CD4-positive, alpha-beta T cell treated with Interleukin-17A for 4 hours (primary cell): ENCODE data around the gene MAMDC2.
"Not testable (repeated sequence)": the region's sequence is repeated elsewhere in the genome, so short reads cannot be mapped to it uniquely, and the experiment has no call there.

Source experiments
- DNase-seq: peaks from one replicate; pipeline ENCODE4 v3.0.0-alpha.2; 2020; ENCODE audit warnings: mixed read lengths

MAMDC2 gene

GRCh38 chr9:70220216-70220615 lies 176.6 kb downstream of the MAMDC2 start:
- DNase-seq = no peak

GRCh38 chr9:70222354-70222753 lies 178.7 kb downstream of the MAMDC2 start:
- no peak for DNase-seq

DNA sequence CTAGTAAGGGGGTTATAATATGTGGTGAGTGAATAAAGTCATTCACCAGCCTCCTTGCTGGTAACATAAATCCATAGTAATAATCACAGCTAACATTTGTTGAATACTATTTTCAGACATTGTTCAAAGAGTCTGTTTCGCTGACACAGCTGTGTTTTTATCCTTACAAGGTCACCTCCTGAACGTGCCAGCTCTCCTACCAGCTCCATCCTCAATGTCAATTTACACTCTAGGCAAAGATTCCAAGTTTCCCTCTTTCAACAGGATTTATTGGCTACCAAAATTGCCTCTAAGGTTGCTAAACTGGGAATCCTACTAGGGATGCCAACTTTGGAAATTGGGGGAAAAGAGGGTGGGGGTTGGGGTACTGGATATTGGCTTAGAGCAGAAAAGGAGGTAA lies 184.5 kb downstream of the MAMDC2 start:
- DNase-seq = no peak

GRCh38 chr9:70228611-70229010 lies 185.0 kb downstream of the MAMDC2 start:
- DNase-seq = no peak

- DNase-seq = no peak
Observed at GRCh38 chr9:70229026-70229425, 185.4 kb downstream of the MAMDC2 start.

GRCh38 chr9:70229579-70229978 lies 185.9 kb downstream of the MAMDC2 start:
- no peak for DNase-seq

- no peak for DNase-seq
Observed at GRCh38 chr9:70232476-70232875, 188.8 kb downstream of the MAMDC2 start.

- DNase-seq = not testable (repeated sequence)
Observed at GRCh38 chr9:70234208-70234607, 190.6 kb downstream of the MAMDC2 start.

DNA sequence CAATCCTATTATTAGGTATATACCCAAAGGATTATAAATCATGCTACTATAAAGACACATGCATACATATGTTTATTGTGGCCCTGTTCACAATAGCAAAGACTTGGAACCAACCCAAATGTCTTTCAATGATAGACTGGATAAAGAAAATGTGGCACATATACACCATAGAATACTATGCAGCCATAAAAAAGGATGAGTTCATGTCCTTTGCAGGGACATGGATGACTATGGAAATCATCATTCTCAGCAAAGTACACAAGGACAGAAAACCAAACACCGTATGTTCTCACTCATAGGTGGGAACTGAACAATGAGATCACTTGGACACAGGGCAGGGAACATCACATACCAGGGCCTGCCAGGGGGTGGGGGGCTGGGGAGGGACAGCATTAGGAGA lies 202.3 kb downstream of the MAMDC2 start:
- not testable (repeated sequence) for DNase-seq

GRCh38 chr9:70250221-70250620 lies 206.6 kb downstream of the MAMDC2 start:
- no peak for DNase-seq

DNA sequence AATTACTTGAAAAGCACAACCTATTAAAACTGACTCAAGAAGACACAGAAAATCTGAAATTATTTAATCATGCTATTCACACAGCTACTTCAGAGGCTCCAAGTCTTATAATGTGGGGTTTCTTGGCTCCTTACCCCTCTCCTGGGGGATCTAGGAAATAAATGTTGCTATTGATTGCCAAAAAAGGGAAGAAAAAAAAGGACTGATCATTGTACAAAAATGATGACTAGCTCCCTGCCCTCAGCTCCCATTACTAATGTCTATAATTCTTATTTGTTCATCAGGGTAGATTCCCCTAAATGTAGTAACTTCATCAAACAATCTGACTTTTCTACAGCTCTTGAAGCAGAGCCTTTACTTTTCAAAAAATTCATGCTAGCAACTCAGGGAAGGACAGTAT lies 211.8 kb downstream of the MAMDC2 start:
- no peak for DNase-seq

- no peak for DNase-seq
Observed at GRCh38 chr9:70256123-70256551, 212.5 kb downstream of the MAMDC2 start.

- no peak for DNase-seq
Observed at GRCh38 chr9:70257502-70257901, 213.9 kb downstream of the MAMDC2 start.

GRCh38 chr9:70257991-70258691 lies 214.5 kb downstream of the MAMDC2 start:
- DNase-seq = peak; percentile 39

DNA sequence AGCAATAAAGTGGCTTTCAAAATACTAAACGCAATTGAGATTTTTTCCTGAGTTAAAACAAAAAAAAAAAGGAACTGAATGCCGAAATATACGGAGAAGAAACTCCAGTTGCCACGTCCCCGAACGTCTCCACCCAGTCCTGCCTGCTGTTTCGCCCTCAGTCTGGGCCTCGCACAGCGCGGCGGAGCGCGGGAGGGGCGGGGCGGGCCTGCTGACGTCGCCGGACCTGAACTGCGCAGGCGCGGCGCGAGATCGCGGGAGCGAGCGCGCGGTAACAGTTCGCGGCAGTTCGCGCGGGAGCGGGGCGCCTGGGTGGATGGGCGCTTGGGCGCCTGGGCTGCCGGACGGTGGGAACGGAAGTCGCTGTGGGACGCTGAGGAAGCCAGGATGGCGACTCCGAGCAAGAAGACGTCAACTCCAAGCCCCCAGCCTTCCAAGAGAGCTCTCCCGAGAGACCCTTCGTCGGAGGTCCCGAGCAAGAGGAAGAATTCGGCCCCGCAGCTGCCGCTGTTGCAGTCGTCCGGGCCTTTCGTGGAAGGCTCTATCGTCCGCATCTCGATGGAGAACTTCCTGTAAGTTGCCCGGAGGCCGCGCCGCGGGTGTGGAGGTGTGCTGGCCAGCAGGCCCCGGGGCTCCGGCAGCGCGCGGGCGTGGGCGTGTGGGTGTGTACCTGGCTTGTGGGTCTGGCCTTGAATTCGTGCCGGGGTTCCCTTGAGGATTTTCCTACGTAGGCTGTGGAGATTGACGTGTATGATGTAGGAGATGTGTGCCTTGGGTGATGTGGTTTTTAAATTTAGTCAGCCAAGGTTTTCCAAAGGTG lies 215.3 kb downstream of the MAMDC2 start, which contains the start of gene SMC5:
Gene SMC5 (plus strand): TSS at position 287 of the 820 bp plus-strand sequence. CDS start 101 bp downstream, at position 388.
- DNase-seq = peak; percentile 90

- DNase-seq = no peak
Observed at GRCh38 chr9:70259512-70259802, 215.8 kb downstream of the MAMDC2 start.

- DNase-seq = no peak
Observed at GRCh38 chr9:70260007-70260443, 216.4 kb downstream of the MAMDC2 start.

- DNase-seq = no peak
Observed at GRCh38 chr9:70260606-70261005, 217.0 kb downstream of the MAMDC2 start.

- no peak for DNase-seq
Observed at GRCh38 chr9:70261131-70261870, 217.7 kb downstream of the MAMDC2 start.

GRCh38 chr9:70262366-70262765 lies 218.7 kb downstream of the MAMDC2 start:
- no peak for DNase-seq

- no peak for DNase-seq
Observed at GRCh38 chr9:70262948-70263347, 219.3 kb downstream of the MAMDC2 start.

- DNase-seq = no peak
Observed at GRCh38 chr9:70263421-70263820, 219.8 kb downstream of the MAMDC2 start.
